NCI-H2029 treated with DMSO at 0.1 percent for 48 hours (cell line): ENCODE data around the gene SPC24.
"Not testable (repeated sequence)": the region's sequence is repeated elsewhere in the genome, so short reads cannot be mapped to it uniquely, and the experiment has no call there.

Experiments
- DNase-seq: peaks from one replicate; lab custom pipeline; 2025; lab: John Stamatoyannopoulos, UW

SPC24 gene

DNA sequence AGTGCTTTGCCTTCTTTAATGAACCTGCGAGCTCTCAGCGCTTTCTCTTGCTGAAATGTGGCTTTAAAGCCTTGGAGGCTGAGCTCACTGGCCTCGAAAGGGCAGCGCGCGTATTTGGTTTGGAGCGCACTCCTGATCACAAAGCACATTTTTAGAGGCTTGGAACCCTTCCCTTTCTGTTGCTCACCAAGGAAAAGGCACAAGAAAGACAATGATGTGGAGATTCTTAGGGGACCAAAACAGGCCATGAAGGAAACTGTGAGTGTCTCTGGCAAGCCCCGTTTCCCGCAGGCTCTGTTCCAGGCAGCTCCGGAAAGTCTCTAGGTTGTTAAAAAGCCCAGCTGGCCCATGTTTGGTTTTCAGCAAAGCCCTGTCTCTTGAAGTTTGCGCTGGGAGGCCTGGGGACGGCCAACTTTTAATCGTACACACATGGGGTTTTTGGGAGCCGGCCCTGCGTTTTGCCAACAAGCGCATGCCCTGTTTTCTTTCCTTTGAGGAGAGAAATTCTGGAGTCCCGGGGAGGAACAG lies 9.4 kb upstream of the SPC24 start:
- DNase-seq, result no peak

DNA sequence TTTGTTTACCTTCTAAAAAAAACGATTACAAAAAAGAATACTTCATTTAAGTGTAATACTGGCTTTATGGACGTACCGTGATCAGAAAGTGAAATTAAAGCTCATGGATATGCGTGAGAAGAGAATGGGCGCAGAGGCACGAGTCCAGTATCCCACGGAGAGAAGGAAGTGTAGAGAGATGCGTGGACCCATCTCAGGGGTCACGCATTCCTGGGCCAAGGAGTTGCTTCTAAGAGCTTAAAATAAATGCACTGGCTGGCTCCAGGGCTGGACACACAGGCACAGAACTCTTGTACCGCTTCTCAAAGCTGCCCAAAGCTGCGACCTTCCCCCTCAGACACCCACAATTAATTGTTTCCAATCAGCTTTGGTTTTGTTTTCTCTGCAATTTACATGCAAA lies 8.7 kb upstream of the SPC24 start:
- DNase-seq, result no peak

DNA sequence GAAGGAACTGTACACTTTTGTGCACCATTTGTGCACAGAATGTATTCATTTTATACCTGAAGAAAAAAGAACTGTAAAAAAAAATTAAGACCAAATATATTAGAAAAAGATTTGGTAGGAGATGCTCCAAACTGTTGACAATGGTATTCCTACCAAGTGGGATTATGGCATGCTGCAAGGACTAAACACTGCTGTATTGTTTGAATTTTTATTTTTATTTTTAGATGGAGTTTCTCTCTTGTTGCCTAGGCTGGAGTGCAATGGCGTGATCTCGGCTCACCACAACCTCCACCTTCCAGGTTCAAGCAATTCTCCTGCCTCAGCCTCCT lies 4.8 kb upstream of the SPC24 start:
- DNase-seq, result not testable (repeated sequence)

DNA sequence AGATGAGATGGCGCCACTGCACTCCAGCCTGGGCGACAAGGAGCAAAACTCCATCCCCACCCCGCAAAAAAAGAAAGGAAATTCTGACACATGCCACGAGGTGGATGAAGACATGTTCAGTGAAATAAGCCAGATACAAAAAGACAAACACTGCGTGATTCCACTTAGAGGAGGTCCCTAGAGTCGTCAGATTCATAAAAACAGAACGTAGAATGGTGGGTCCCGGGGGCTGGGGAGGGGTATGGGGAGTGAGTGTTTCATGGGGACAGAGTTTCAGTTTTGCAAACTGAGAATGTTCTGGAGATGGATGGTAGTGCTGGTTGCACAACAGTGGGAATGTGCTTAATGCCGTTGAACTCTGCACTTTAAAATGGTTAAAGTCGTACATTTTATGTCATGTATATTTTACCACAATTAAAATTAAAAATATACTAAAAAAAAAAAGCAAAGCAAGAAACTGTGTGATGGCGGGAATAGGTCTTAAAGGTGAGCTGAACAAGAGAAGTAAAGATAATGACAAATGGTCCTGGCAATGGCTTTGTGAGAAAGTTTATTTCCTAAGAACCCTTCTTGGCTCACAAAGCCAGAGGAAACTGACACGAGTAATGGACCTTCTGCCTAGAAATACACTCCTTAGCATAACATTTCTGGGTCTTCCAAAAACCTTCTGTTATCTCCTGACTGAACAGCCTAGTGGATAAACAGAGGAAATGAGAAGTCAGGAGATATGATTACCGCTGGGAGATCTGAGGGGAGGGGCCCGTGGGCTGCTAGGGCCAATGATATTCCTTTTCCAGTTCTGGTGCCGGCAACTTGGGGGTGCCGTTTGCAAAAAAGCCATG lies 4.2 kb upstream of the SPC24 start:
- no peak for DNase-seq

DNA sequence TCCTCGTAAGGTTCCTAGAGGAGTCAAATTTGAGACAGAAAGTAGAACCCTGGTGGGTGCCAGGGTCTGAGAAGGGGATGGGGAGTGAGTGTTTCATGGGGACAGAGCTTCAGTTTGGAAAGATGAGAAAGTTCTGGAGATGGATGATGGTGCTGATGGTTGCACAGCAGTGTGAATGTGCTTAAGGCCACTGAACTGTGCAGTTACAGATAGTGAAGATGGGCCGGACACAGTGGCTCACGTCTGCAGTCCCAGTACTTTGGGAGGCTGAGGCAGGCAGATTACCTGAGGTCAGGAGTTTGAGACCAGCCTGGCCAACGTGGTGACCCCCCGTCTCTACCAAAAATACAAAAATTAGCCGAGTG lies 917 bp downstream of the SPC24 start:
- no peak for DNase-seq

DNA sequence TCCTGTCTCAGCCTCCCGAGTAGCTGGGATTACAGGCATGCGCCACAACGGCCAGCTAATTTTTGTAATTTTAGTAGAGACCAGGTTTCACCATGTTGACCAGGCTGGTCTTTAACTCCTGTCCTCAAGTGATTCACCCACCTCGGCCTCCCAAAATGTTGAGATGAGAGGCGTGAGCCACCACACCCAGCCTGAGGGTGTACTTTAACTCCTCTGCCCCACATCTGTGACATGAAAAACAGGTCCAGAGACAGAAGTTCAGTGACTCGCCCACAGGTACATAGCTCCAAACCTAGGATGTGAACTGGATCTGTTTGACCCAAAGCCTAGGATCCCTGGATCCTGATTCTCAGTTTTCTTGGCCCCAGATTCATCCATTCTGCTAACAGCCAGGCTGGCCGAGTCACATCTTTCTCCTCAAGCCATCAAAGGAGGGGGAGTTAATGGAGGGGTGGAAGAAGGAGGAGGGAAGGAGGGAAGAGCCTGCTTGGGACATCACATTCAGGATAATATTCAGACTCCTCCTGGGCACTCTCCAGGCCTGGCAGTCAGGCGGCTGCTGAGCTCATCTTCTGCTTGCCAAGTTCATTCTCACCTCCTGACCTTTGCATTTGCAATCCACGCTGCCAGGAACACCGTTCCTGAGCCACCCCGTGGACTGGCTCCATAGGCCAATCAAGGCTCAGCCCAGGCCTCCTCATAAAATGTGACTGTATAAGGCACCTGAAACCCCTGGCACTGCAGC lies 3.1 kb downstream of the SPC24 start:
- DNase-seq, result no peak

DNA sequence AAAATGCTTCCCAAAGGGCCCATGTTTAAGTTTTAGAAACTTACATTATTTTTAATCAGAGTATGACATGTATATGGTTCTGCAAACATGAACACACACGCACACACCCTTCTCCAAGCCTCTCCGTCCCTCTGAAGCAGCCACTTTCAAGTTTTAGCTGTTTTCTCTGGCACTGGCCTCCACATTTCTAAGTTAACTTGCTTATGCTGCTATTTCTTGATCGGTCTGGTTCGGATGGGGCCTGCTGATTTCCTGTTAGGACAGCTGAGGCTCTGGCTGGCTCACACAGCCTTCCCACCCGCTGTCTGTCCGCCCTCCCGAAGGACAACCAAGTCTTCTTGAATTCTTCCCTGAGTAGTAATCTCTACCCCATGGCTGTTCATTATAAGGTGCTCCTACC lies 4.4 kb downstream of the SPC24 start:
- no peak for DNase-seq

DNA sequence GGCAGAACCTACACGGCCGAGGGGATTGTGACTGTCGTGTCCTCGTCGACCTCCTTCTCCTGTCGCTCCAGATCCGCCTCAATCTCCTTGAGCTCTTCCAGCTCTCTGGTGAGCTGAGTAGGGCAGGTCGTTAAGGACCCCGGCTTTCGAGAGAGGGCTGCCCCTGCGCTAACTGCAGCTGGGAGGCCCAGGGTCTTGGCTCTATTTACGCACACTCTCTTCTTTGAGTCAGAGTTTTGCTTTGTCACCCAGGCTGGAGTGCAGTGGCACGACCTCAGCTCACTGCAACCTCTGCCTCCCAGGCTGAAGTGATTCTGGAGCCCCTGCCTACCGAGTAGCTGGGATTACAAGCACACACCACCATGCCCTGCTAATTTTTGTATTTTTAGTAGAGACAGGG lies 7.6 kb downstream of the SPC24 start:
- DNase-seq, result no peak

DNA sequence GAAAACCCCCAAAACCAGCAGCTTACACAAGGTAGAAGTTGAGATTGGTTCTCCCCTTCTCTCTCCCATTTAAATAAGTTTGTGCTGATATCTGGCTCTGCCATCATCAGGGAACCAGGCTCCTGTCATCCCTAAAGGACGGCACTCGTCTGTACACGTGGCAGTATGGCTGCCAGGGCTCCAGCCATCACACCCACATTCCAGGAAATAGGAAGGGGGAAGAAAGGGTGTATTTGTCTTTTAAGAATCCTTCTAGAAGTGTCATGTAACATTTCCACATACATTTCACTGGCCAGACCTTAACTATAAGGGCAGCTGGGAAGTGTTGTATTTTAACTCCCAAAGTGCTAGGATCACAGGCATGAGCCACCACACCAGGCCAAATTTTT lies 10.1 kb downstream of the SPC24 start:
- no peak for DNase-seq

DNA sequence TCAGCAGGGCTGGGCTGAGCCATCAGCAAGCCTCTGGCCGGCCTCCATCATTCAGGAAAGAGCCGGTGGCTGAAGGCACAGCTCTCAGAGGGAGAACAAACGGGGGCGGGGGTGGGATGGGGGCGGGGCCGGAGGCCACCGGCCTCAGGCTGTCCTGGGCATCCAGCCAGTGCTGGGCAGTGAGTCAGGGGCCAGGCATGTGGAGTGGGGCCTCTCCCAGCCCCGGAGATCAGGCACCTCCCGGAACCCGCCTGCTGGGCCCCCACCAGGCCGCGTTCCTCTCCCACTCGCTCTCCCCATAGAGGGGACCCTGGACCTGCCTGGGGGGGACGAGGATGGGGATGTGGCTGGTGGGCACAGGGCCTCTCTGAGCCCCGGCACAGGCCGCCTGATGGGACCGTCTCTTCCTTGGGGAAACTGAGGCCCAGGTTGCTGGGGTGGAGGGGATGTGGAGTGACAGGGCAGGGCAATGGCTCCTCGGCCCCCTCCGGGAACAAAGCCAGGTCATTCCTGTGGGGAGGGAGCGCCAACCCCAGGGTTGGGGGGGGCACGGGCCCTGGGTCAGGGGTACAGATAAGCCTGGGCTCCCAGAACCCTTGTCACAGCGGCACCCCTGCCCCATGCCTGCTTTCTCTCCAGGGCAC lies 12.9 kb downstream of the SPC24 start:
- DNase-seq, result peak; percentile 35

DNA sequence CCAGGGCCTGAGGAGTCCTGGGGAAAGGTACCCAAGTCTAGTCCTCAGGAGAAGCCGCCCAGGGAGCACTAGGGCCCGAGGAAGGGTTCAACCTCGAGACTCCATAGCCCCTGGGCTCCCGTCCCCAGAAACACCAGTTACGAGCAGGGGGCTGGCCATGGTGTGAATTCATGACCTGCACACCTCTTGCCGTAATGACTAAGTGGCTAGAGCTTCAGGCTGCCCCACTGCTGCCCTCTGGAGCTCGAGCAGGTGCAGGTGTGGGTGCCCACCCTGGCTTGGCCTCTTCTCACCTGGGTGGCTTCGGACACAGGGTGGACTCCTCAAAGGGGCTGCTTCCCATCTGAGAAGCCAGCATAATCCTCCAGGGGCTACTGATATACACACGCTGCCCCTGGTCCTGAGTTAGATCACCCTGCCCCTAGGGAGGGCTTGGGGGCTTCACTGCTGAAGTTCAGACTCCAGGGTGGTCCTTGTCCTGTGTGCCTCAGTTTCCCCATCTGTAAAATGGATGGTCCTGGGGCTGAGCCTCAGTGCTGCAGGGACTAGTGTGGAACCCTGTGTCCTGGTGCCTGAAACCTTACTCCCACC lies 13.6 kb downstream of the SPC24 start:
- no peak for DNase-seq

DNA sequence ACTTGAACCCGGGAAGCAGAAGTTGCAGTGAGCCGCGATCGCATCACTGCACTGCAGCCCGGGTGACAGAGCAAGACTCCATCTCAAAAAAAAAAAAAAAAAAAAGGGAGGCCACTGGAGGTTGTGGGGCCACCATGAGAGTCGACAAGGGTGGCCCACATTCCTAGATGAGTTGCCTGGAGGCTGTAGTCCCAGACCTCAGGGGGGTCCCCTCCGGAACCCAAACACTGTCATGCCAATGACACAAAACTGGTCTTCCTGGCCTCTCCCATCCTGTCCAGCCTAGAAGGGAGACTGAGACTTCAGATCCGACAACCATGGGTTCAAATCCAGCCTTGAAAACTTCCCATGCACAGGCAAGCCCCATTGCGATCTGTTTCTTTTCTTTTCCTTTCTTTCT lies 14.7 kb downstream of the SPC24 start:
- DNase-seq, result no peak

DNA sequence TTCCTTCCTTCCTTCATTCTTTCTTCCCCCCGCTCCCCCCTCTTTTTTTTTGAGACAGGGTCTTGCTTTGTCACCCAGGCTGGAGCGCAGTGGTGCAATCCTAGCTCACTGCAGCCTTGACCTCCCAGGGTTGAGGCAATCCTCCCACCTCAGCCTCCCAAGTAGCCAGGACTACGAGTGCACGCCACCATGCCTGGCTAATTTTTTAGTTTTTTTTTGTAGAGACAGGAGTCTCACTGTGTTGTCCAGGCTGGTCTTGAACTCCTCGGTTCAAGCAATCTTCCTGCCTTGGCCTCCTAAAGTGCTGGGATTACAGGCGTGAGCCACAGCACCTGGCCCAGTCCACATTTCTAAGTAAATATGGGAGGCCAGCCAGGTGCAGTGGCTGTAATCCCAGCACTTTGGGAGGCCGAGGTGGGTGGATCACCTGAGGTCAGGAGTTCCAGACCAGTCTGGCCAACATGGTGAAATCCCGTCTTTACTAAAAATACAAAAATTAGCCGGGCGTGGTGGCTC lies 15.5 kb downstream of the SPC24 start:
- DNase-seq, result not testable (repeated sequence)

DNA sequence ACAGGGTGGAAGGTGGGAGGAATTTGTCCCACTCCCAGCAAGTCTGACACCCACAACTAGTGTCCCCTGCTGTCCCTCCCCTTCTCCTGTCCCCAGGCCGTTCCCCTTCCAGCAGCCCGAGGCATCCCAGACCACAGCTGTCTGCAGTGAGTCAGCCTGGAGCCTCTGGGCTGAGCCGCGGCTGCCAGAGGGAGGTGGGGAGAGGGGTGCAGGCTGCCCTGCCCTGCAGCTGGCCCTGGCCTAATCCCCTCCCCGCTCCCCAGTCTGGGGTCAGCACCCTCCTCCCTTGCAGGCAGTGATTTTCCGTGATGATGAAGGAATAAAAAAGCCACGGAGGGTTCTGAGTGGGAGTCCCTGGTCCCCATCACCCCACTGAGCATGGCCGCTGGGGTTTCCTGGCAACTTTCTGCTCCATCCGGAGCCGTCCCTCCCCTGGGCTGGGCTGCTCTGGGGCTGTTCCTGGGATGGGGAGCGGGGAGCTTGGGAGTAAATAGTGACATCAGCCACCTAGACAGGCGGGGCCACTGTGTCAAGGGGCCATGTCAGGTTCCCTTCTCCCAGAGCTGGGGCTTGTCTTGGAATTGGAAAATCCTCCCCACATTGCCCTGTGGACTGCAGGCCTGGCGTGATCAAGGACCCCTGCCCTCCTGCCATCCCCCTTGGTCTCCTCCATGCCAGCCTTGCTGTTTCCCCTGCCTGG lies 16.8 kb downstream of the SPC24 start:
- DNase-seq, result no peak

DNA sequence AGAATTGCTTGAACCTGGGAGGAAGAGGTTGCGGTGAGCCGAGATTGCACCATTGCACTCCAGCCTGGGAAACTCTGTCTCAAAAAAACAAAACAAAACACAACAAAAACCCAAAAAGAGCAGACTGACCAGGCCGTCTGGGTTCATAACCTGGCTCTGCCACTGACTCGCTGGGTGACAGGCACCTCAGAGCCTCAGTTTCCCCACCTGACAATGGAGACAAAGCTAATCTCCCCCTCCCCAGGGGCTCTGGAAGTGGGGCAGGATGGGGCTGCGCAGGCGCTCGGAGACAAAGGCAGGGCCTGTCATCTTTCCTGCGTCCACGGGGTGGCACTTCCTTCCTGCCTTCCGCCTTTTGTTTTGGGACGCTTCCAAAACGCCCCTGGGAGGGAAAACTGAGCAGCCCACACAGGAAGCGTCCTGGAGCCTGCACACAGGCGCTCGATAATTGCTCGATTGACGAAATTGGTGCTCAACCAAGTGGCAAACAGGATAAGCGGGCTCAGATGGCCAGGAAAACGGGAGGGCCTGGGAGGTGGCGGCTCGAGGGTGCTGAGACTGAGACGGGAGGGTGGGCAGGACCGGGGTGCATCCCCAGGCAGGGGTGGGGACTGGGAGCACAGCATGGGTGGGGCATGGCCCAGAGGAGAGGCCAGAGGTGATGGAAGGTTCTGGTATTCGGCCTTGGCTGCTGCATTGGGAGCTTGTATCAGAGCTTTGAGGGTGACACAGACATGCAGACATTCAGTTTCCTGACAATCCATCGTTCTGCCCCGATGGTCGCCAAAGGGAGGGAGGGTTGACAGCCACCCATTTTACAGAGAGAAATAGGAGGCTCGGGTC lies 17.8 kb downstream of the SPC24 start:
- DNase-seq, result peak; percentile 42

DNA sequence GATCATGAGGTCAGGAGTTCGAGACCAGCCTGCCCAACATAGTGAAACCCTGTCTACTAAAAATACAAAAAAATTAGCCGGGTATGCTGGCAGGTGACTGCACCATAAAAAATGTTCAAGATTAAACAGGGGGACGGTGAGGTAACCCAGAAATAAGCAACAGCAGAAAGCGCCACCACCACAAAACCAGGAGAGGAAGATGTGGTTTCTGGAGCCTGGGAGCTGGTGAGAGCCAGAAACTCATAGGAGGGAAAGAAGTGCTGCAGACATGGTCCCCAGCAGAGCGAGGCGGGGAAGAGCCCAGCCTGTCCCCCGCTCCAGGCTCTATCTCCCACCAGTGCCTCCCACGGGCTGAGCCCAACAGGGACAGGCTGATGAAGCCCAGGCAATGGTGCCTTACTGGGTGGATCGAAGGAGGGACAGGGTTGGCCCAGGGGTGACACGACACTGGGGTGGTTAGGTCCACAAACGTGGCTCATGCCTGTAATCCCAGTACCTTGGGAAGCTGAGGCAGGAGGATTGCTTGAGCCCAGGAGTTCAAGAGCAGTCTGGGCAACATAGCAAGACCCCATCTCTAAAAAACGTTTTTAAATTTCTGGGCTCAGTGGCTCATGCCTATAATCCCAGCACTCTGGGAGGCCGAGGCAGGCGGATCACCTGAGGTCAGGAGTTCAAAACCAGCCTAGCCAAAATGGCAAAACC lies 19.0 kb downstream of the SPC24 start:
- no peak for DNase-seq

DNA sequence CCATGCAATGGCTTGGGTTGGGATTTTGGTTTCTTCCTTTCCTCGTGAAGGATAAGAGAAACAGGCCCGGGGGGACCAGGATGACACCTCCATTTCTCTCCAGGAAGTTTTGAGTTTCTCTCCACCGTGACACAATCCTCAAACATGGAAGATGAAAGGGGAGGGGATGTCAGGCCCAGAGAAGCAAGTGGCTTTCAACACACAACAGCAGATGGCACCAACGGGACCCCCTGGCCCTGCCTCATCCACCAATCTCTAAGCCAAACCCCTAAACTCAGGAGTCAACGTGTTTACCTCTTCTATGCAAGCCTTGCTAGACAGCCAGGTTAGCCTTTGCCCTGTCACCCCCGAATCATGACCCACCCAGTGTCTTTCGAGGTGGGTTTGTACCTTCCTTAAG lies 24.1 kb downstream of the SPC24 start:
- DNase-seq, result no peak

DNA sequence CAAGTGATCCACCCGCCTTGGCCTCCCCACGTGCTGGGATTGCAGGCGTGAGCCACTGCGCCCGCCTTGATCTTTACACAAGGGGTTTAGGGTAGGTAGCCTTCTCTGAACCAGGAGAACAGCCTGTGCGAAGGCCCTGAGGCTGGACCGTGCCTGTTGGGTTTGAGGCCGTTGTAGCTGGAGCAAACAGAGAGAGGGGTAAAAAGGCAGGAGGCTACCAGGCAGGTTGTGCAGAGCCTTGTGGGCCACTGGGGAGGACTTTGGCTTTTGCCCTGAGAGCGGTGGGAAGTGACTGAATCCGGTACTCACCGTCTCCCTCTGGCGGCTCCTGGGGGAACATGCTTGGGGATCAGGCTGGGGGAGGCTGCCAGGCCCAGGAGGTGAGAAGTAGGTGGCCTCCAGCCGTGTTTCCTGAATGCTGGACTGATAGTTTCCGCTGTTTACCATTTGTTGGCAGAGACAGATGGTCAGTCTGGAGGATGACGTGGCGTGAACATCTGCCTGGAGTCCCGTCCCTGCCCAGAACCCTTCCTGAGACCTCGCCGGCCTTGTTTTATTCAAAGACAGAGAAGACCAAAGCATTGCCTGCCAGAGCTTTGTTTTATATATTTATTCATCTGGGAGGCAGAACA lies 24.6 kb downstream of the SPC24 start:
- DNase-seq, result peak; percentile 20

DNA sequence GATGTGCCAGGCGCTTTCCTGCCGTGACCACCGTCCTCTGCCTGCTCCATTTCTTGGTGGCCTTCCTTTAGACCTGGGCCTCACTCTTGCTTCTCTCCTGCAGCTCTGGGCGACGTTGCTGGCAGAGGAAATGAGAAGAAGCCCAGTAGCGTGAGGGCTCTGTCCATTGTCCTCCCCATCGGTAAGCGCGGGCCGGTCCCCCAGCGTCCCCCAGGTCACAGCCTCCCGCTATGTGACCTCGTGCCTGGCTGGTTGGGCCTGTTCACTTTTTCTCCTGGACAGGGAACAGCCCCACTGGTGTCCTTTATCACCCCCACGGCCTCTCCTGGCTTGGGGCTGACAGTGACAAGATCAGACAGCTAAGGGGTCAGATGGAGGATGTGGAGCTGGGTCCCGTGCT lies 27.7 kb downstream of the SPC24 start:
- no peak for DNase-seq
